GM18951 (cell line): ENCODE data around the gene DHRS4L2.
"Not testable (repeated sequence)": the region's sequence is repeated elsewhere in the genome, so short reads cannot be mapped to it uniquely, and the experiment has no call there.

Experiments
- POLR2A ChIP-seq: IDR thresholded peaks from 4 replicates; pipeline ENCODE4 v1.6.1; 2011; ENCODE audit warnings: mild to moderate bottlenecking; ENCODE audit not compliant: insufficient read length, insufficient read depth; ENCODE audit errors: extremely low read depth
- in situ Hi-C: fragments of 300-500 bp; cut with MboI; formaldehyde crosslinking; loops from one replicate; pipeline ENCODE4 v1.12.0; 2022; ENCODE audit warnings: low sequenced_read_pairs, mixed read lengths, inconsistent platforms; ENCODE audit not compliant: unreplicated experiment

The DHRS4L2 gene

DNA sequence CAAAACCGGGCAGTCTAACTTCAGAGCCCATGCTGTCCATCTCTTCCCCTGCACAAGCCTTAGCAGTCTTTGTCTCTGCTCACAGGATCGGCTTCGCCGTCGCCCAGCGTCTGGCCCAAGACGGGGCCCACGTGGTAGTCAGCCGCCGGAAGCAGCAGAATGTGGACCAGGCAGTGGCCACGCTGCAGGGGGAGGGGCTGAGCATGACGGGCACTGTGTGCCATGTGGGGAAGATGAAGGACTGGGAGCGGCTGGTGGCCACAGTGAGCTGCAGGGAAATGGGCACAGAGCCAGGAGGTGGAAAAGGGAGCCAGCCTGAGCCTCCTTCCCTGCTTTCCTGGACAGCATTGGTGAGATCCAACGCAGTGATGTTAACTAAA, 48.9 kb downstream of the DHRS4L2 start:
- in situ Hi-C loops = no loop called here
- no peak for TF ChIP-seq POLR2A

DNA sequence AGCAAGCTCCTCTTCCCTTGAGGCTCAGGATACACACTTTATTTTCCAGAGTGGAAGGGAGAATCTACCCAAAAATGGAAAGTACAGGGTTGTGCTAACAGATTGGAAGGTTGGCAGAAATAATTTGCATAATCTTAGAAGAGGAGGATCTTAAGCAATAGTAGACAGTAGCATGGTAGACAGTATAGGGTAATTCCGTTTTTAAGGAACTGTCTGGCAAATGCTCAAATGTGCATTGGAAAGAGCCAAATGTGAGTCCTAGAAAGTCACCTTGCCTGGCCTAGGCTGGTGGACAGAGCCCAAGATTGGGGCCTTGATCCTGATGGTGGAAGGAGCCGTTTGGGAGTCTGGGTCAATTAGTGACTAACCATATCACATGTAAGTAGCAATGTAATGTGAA, 50.0 kb downstream of the DHRS4L2 start:
- in situ Hi-C loops = no loop called here
- TF ChIP-seq POLR2A = no peak

DNA sequence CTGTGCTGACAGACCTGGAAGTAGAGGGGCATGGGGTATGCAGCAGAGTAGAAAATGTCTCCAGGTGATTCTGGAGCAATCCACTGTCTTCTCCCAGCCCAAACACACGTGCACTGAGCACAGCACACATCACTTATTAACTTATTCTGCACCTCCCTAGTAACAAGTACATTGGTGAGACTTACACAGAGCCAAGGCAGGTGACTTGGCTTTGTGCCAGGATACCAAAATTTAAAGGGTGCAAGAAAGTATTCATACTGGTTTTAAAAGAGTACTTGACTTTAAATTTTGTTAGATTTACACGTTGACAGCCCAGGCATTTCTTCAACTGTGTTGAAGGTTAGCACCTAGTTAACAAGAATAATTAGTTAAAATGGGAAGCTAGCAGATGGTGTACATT, 52.0 kb downstream of the DHRS4L2 start:
- in situ Hi-C loops = no loop called here

GRCh38 chr14:24042746-24043145, 54.0 kb downstream of the DHRS4L2 start:
- in situ Hi-C loops = no loop called here
- no peak for TF ChIP-seq POLR2A

More for the DNA sequence above, 52.0 kb downstream of the DHRS4L2 start:
- no peak for TF ChIP-seq POLR2A

DNA sequence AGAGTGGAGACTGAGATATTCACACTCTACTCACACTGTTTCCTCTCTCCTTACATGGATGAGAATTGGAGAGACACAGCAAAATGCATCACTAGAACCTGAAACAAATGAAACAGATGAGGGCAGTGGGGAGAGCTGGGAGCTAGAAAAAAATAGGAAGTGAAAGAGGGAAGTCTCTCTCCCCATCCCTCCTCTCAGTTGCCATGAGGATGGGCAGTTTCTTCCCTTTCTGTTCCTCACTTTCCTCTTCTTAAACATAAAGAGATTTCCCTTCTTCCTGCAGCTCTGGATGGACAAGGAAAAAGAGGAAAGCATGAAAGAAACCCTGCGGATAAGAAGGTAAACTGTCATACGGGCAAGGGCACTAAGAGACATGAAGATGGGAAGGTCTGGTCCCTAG, 60.3 kb downstream of the DHRS4L2 start:
- in situ Hi-C loops = not testable (repeated sequence)

GRCh38 chr14:24050753-24051152, 62.0 kb downstream of the DHRS4L2 start:
- in situ Hi-C loops = not testable (repeated sequence)

GRCh38 chr14:24051176-24051788, 62.6 kb downstream of the DHRS4L2 start:
- no peak for TF ChIP-seq POLR2A
- in situ Hi-C loops = no loop called here

DNA sequence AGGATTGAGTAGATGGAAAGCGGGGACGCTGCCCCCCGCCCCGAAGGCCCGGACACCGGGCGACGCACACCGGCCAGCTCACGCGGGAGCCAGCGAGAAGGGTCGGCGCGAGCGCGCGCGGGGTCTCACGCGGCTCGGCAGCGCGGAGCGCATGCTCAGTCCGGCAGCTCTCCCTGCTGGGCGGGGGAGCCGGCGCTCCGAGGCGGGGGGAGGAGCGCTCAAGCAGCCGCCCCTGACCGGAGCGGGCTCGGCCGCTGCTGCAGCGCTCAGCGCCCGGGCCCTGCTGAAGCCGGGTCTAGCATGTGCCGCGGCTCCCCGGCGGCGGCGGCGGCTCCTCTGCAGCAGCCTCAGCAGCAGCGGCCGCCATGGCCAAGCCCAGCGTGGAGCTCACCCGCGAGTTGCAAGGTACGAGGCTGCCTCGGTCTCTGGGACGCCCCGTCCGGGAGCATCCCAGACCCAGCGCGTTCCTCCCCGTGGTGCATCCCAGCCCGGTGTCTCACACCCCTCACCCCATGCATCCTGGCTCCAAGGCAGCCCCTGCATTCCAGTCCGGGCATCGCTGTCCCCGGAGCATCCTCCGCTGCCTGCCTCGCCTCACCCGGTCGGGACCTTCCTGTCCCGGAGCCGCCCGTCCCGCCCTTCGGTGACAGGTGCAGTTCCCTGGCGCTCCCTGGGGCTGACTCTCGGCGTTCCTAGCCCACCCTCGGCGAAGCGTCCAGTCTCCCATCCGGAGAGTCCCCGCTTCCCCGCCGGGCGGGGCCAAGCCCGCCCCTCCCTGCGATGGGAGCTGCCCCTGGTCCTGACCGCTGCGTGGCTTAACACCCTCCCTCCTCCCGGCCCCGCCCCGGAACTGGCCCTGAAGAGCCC, 63.3 kb downstream of the DHRS4L2 start, which contains the start of gene CARMIL3:
TSS of gene CARMIL3 (plus strand) at position 221 of the 867 bp plus-strand sequence. CDS start at position 366, 145 bp downstream.
- in situ Hi-C loops = no loop called here

GRCh38 chr14:24052656-24053547, 64.2 kb downstream of the DHRS4L2 start:
- no peak for TF ChIP-seq POLR2A
- in situ Hi-C loops = no loop called here

More for the DNA sequence above, 63.3 kb downstream of the DHRS4L2 start, which contains the start of gene CARMIL3:
- TF ChIP-seq POLR2A = peak; percentile 60

- in situ Hi-C loops = no loop called here
- no peak for TF ChIP-seq POLR2A
Measured at GRCh38 chr14:24053548-24054323, 65.0 kb downstream of the DHRS4L2 start.

DNA sequence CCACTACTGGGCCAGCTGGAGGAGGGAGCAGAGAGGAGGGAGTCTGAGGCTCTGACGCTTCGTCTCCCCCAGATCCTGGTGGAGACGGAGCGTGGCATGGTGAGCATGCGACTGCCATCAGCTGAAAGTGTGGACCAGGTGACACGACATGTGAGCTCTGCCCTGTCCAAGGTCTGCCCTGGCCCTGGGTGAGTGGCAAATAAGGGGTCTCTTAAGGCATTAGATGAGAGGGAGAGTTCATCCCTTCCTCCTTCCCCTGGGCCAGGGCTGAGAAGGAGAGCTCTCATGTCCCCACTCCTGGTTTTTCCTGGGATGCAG, 65.6 kb downstream of the DHRS4L2 start:
- no peak for TF ChIP-seq POLR2A
- in situ Hi-C loops = no loop called here

DNA sequence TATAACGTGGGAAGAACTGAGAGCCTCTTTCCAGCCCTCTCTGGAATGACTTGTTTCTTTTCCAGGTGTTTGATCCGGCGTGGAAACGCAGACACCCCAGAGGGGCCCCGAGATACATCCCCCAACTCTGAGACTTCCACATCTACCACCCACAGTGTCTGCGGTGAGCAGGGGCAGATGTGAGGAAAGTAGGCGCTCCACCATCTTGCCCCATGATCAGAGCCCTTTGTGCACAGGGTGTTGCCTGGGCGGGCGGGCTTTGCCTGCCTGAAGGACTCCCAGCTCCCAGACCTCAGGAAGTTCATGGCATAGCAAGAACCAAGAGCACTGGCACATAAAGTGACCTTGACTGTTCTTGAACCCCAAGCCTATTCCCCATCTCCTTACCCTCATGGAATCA, 65.9 kb downstream of the DHRS4L2 start:
- in situ Hi-C loops = no loop called here
- TF ChIP-seq POLR2A = no peak
